AG04449 (cell line): ENCODE results near the gene MRI1.

Source experiments
- CTCF ChIA-PET: fragments of 350-600 bp; formaldehyde crosslinking; extraction: SDS; loops from one replicate; lab custom pipeline; 2021; ENCODE audit warnings: antibody characterized with exemption; lab: Yijun Ruan, JAX
- POLR2A ChIA-PET: fragments of 400-600, 350-600 bp; formaldehyde crosslinking; extraction: SDS; loops from one replicate; lab custom pipeline; 2020; ENCODE audit warnings: antibody characterized with exemption, inconsistent platforms; lab: Yijun Ruan, JAX
- DNase-seq: peaks from one replicate; pipeline ENCODE4 v3.0.0-alpha.2; 2010; ENCODE audit warnings: low read depth, low spot score
- H3K4me3 ChIP-seq: 2 replicates; pipeline ENCODE4 v1.5.1; 2011; ENCODE audit warnings: low read depth, mild to moderate bottlenecking, control low read depth, low read length
- TF ChIP-seq, protein P1 (sequence below): IDR thresholded peaks from one replicate; pipeline ENCODE4 v1.5.1; 2011; ENCODE audit warnings: mild to moderate bottlenecking, moderate library complexity, low read length, control low read depth, inconsistent platforms; ENCODE audit not compliant: insufficient read depth; ENCODE audit errors: missing control alignments

Gene MRI1

DNA sequence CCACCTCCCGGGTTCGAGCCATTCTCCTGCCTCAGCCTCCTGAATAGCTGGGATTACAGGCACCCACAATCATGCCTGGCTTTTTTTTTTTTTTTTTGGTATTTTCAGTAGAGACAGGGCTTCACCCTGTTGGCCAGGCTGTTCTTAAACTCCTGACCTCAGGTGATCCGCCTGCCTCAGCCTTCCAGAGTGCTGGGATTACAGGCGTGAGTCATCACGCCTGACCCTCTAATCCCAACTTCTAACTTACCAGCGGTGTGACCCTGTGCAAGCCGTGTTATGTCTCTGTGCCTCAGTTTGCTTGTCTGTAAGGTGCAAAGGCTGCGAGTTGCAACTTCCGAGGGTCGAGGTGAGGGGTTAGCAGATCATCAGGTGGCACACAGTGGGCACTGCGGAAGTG lies 48.2 kb downstream of the MRI1 start:
- TF ChIP-seq, protein P1, sequence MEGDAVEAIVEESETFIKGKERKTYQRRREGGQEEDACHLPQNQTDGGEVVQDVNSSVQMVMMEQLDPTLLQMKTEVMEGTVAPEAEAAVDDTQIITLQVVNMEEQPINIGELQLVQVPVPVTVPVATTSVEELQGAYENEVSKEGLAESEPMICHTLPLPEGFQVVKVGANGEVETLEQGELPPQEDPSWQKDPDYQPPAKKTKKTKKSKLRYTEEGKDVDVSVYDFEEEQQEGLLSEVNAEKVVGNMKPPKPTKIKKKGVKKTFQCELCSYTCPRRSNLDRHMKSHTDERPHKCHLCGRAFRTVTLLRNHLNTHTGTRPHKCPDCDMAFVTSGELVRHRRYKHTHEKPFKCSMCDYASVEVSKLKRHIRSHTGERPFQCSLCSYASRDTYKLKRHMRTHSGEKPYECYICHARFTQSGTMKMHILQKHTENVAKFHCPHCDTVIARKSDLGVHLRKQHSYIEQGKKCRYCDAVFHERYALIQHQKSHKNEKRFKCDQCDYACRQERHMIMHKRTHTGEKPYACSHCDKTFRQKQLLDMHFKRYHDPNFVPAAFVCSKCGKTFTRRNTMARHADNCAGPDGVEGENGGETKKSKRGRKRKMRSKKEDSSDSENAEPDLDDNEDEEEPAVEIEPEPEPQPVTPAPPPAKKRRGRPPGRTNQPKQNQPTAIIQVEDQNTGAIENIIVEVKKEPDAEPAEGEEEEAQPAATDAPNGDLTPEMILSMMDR = no peak
- POLR2A ChIA-PET = no interaction called here
- CTCF ChIA-PET = no interaction called here
- DNase-seq = no peak
- H3K4me3 ChIP-seq = no peak overlapping the region

DNA sequence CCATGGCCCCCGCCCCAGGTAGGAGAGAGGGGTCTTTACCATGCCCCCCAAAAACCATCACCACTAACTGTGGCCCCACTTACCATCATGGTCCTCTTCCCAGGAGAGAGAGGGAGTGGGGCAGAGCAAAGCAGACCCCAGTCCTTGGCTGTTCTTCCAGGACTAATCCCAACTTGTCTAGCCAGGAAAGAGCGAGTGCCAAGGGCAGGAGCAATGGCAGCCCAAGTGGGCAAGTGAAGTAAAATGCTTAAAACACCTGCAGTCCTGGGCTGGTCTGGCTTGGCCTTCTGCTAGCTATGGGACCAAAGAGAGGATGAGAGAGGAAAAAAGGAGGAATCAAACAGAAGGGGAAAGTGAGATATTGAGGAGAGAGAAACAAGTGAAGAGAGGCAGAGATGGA lies 48.8 kb downstream of the MRI1 start:
- H3K4me3 ChIP-seq = no peak overlapping the region
- ChIA-PET POLR2A (no interaction called here), CTCF (no interaction called here)
- no peak for DNase-seq
- TF ChIP-seq, protein P1 = no peak

DNA sequence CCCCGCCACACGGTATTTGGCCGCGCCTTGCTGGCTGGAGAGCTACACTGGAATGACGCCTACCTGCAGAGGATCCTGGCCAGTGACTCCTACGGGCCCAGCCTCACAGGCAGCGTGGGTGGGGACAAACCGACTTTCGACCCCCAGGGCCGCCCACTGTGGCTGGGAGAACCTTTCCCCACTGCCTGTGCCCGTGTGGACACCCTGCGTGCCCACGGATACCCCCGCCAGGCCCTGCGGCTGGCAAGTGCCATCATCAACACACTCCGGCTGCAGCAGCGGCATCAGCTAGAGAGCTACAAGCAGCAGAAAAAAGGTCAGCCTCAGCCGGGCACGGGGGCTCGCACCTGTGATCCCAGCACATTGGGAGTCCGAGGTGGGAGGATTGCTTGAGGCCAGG lies 50.2 kb downstream of the MRI1 start:
- CTCF ChIA-PET = interaction anchor here (1.1 to 1.7 kb wide), 2 partner anchors 11 to 48 kb away, joined by 4 to 5 read pairs; no protein-coding TSS in a partner anchor
- H3K4me3 ChIP-seq = no peak overlapping the region
- POLR2A ChIA-PET = interaction anchor here (1.0 kb wide), 1 partner anchor 13 kb away, joined by 3 read pairs; no protein-coding TSS in a partner anchor
- TF ChIP-seq, protein P1 = no peak
- no peak for DNase-seq

DNA sequence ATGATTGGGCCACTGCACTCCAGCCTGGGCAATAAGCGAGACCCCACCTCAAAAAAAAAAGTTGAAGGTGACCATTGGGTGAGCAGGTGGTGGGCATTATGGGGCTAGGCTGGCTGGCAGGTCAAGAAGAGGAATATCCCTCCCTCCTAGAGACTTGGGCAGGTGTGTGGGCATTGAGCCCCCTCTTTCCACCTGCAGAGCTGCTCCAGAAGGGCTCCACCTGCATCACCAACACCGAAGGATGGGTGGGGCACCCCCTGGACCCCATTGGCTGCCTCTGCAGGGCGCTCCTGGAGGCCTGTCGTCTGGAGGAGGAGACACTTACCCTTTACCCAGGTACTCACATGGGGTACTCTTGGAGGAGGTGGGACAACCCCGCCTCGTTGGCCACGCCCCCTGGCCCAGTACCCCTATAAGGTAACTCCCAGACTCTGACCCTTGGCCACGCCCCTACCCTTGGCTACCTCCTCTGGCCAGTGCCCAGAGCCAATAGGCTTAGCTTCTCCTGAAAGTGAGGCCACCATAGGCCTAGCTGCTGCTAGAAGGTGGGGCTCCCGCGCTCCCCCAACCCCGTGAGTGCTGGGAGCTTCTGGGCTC lies 52.8 kb downstream of the MRI1 start:
- POLR2A ChIA-PET = no interaction called here
- H3K4me3 ChIP-seq = no peak overlapping the region
- DNase-seq = no peak
- CTCF ChIA-PET = interaction anchor here (1.3 kb wide), 1 partner anchor 9 kb away, joined by 3 read pairs; no protein-coding TSS in a partner anchor
- TF ChIP-seq, protein P1 = no peak

DNA sequence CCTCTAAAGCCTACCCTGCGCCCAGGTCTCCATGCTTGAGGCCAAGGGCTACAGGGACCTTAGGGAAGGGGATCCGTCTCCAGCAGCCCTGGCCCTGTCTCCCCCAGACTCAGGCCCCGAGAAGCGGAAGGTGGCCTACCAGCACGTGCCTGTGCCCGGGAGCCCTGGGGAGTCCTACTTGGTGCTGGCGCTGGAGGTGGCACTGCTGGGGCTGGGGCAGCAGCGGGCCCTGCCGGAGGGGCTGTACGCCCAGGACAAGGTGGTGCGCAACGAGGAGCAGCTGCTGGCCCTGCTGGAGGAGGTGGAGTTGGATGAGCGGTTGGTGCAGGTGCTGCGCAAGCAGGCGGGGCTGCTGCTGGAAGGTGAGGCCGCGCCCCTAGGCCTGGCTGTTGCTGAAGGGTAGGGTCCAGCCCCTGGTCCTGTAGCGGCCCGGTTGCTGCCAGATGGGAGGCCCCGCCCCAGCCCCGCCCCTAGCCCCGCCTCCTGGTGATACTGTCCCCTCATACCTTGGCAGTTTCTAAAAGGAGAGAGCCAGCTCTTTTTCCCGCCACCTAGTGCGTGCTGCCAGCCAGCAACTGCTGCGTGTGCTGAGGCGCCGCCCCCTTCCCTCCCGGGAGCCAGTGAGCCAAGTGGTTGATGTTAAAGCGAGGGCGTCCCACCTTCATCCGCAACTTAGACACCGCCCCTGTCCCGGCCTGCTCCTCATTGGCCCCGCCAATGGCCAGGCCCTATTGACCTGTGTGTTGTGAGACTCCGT lies 53.5 kb downstream of the MRI1 start:
- ChIA-PET CTCF (interaction anchor here (1.3 kb wide), 1 partner anchor 9 kb away, joined by 3 read pairs; no protein-coding TSS in a partner anchor), POLR2A (no interaction called here)
- H3K4me3 ChIP-seq = no peak overlapping the region
- DNase-seq = no peak
- TF ChIP-seq, protein P1 = no peak

DNA sequence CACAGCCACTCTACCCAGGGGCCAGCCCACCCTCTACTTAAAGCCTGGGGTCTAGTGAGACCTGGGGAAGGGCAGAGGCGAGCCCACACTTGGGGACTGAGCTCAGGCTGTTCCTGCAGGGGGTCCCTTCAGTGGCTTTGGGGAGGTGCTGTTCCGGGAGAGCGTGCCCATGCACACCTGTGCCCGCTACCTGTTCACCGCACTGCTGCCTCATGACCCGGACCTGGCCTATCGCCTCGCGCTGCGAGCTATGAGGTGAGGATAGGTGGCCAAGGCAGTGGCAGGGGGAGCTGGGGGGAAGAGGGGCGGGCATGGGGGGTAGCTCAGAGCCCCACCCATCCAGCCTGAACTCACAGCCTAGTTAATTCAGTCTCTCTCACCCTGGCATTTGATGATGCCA lies 54.9 kb downstream of the MRI1 start:
- no peak overlapping the region for H3K4me3 ChIP-seq
- CTCF ChIA-PET = interaction anchor here (1.6 to 3.2 kb wide), 3 partner anchors 12 to 35 kb away, joined by 4 to 10 read pairs (median 5); no protein-coding TSS in a partner anchor
- TF ChIP-seq, protein P1 = no peak
- DNase-seq = no peak
- POLR2A ChIA-PET = interaction anchor here (0.9 to 2.1 kb wide), 2 partner anchors 17 to 24 kb away, joined by 3 to 7 read pairs; partner anchors contain the start of gene ZSWIM4
